SK-N-MC (cell line): ENCODE data around the gene SLC5A9.

Experiments used
- DNase-seq: peaks from one replicate; pipeline ENCODE4 v3.0.0-alpha.2; 2011; ENCODE audit warnings: low read depth, low spot score
- H3K27ac ChIP-seq: fragments of 200-600 bp; sonication (generic); 2 replicates; pipeline ENCODE4 v1.5.1; 2016; ENCODE audit warnings: mixed run types
- H3K36me3 ChIP-seq: fragments of 200-600 bp; sonication (generic); 2 replicates; pipeline ENCODE4 v1.6.1; 2017; ENCODE audit warnings: antibody characterized with exemption, low read length, mixed read lengths; ENCODE audit not compliant: insufficient read depth
- H3K4me3 ChIP-seq: fragments of 200-600 bp; sonication (generic); 2 replicates; pipeline ENCODE4 v1.5.1; 2016
- H3K9ac ChIP-seq: fragments of 200-600 bp; sonication (generic); 2 replicates; pipeline ENCODE4 v1.8.0; 2017; ENCODE audit warnings: mixed run types, mixed read lengths; ENCODE audit not compliant: insufficient read length
- H3K9me3 ChIP-seq: fragments of 200-600 bp; sonication (generic); 2 replicates; pipeline ENCODE4 v1.6.1; 2017; ENCODE audit warnings: low read depth, mild to moderate bottlenecking, antibody characterized with exemption, low read length, moderate library complexity, mixed read lengths
- EZH2 ChIP-seq: fragments of 200-600 bp; sonication (generic); IDR thresholded peaks from one replicate; pipeline ENCODE4 v1.6.1; 2017; ENCODE audit warnings: antibody characterized with exemption
- FOXP2 ChIP-seq: optimal IDR thresholded peaks from 2 replicates; pipeline ENCODE3; 2011; ENCODE audit warnings: mild to moderate bottlenecking, moderate library complexity; ENCODE audit not compliant: insufficient read depth; ENCODE audit errors: extremely low read length, control extremely low read depth
- POLR2AphosphoS5 ChIP-seq: IDR thresholded peaks from 2 replicates; pipeline ENCODE4 v1.6.1; 2012; ENCODE audit warnings: mild to moderate bottlenecking, low read depth, low read length, borderline replicate concordance

Gene SLC5A9

DNA sequence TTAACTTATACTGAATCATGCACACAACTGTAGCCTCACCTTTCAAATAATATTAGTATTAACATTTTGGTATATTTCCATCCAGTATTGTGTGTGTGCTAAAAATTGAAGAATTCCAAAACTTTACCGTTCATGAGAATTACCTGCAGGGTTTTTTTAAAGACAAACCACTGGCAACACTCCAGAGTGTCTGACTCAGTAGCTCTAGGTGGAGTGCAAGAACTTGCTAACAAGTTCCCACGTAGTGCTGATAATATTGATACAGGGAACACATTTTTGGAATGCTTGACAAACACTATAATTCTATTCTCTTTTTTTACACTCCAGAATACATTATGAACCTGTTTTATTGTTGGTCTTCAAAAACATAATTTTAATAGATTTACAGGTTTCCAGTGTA, 27.7 kb upstream of the SLC5A9 start:
- Histone ChIP-seq H3K4me3 (no peak overlapping the region), H3K36me3 (no peaks in the 10 kb centered on the region), H3K9me3 (no peaks in the 10 kb centered on the region), H3K27ac (no peak overlapping the region), H3K9ac (no peak overlapping the region)
- DNase-seq, result no peak
- TF ChIP-seq FOXP2 (no peak), EZH2 (no peak), POLR2AphosphoS5 (no peak)

DNA sequence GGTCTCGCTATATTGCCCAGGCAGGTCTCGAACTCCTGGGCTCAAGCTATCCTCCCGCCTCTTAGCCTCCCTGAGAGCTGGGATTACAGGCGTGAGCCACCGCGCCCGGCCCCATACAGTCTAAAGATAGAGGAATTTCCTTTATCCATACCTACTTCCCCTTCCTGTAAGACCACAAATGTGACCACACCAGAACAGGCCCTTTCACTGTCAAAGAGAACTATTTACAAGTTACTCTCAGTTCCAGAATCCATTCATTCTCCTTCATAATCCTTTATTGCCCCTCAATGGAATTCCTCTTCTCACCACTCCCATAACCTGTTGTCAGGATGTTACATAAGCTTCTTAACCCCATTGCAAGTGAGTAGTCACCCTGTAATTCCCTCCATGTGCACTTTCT, 26.3 kb upstream of the SLC5A9 start:
- no peak overlapping the region for H3K27ac ChIP-seq
- DNase-seq, result no peak
- H3K9me3 ChIP-seq, result no peaks in the 10 kb centered on the region
- TF ChIP-seq FOXP2 (no peak), EZH2 (no peak), POLR2AphosphoS5 (no peak)
- H3K9ac ChIP-seq, result no peak overlapping the region
- no peak overlapping the region for H3K4me3 ChIP-seq
- H3K36me3 ChIP-seq, result no peaks in the 10 kb centered on the region

DNA sequence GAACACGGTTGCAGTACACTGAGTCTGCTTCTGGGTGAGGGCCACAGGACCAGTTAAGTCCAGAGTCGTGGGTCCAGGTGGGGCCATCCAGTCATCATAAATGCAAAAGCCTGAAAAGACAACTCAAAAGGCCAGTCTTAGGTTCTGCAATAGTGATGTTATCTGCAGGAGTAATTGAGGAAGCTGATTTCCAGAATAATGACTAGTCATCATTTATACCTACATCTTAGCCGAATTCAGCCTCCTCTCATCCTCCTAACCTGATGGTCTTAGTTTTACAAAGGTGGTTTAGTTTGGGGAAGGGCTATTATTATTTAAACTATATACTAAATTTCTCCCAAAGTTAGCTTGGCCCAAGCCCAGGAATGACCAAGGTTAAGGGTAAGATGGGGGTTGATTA, 23.5 kb upstream of the SLC5A9 start:
- TF ChIP-seq EZH2 (no peak), FOXP2 (no peak), POLR2AphosphoS5 (no peak)
- Histone ChIP-seq H3K27ac (no peak overlapping the region), H3K9ac (no peak overlapping the region), H3K36me3 (no peaks in the 10 kb centered on the region), H3K4me3 (no peak overlapping the region), H3K9me3 (no peaks in the 10 kb centered on the region)
- DNase-seq, result no peak

DNA sequence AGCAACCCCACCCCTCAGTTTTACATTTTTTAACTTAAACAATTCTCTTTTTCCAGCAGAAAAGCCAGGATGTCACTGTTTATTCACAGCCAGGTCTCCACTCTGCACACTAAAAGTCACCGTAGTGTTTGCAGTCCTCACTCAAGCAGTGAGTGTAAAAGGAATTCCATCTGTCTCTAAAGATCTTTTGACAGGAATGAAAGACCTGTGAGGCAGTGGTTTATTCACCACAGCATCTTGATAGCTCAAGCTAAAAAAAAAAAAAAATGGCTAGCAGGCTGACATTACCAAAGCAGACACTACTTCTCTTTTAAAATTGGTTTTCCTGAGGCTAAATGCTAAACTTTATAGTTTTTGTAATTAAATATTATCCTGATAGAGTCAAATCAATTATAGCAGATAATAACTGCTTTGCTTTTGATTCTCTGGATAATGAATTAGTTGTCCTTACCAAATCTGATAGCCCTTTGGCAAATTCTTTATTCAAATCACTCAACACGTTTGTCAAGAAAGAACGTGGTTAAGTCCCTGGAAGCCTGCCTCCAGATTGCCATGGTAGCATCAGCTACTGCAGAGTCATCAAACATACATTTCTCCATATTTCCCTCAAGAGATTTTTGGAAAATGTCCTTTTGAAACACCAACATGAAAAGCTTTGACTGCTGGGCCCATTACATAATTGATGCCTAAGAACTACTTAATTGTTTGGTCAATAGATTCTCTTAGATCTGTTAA, 22.2 kb upstream of the SLC5A9 start:
- no peak for DNase-seq
- Histone ChIP-seq H3K4me3 (no peak overlapping the region), H3K9ac (no peak overlapping the region), H3K36me3 (no peaks in the 10 kb centered on the region), H3K27ac (no peak overlapping the region), H3K9me3 (no peaks in the 10 kb centered on the region)
- TF ChIP-seq EZH2 (no peak), FOXP2 (no peak), POLR2AphosphoS5 (no peak)

DNA sequence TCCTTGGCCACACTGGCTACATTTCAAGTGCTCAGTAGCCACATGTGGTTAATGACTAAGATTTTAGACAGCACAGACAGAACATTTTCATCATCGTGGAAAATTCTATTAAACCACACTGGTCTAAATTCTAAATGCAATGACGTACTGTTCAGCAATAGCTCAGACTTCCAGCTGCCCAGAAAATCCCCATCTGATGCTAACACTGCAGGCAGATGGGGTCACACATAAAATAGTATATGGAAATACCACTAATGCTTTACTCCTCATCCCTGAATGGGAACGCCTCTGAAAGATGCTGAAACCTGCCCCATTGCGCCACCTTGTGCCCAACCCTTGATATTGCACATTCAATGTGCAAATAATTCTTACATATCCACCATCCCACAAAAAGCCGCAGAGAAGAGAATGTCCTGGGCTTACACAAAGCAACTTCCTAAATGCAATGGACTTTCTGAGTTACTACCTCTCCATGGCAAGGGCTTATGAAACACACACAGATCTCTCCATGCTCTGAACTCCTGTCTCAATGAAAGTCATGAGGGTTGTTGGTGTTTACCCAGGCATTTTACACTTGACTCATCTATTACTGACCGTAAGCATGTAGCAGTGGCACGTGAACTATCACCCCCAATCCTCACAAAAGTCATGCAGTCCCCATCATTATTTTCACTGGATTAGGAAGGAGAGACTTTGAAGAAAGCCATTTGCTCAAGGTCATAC, 20.3 kb upstream of the SLC5A9 start:
- Histone ChIP-seq H3K9me3 (no peaks in the 10 kb centered on the region), H3K27ac (no peak overlapping the region), H3K36me3 (no peaks in the 10 kb centered on the region), H3K9ac (no peak overlapping the region), H3K4me3 (no peak overlapping the region)
- DNase-seq, result peak; percentile 30
- TF ChIP-seq FOXP2 (no peak), POLR2AphosphoS5 (no peak), EZH2 (no peak)

DNA sequence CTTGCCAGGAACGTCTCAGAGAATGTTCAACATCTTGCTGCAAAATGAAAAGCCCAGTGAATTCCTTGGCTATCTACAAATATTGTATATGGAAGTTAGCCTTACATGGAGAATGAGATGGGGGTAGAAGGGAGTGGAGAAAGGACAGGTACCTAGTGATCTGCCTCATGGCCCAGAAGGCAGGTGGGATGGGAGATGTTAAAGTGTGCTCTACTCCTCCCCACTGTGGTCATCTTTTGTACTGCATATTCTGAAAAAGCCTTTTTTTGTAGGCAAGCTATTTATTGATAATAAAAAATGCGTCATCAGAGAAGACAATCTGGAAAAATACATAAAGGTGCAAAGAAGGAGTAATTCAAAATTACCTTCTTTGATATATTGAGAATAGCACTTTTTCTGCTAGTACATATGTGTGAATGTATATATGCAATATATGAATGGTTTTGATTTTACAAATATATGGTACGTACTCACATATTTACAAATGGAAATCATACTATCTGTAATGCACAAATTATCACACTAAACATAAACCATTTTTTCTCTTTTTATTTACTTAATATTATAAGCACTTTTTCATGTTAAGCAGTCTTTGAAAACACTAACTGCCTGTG, 19.1 kb upstream of the SLC5A9 start:
- Histone ChIP-seq H3K27ac (no peak overlapping the region), H3K4me3 (no peak overlapping the region), H3K9ac (no peak overlapping the region), H3K9me3 (no peaks in the 10 kb centered on the region), H3K36me3 (no peaks in the 10 kb centered on the region)
- DNase-seq, result no peak
- no peak for TF ChIP-seq EZH2
- TF ChIP-seq FOXP2, result no peak
- TF ChIP-seq POLR2AphosphoS5, result no peak

DNA sequence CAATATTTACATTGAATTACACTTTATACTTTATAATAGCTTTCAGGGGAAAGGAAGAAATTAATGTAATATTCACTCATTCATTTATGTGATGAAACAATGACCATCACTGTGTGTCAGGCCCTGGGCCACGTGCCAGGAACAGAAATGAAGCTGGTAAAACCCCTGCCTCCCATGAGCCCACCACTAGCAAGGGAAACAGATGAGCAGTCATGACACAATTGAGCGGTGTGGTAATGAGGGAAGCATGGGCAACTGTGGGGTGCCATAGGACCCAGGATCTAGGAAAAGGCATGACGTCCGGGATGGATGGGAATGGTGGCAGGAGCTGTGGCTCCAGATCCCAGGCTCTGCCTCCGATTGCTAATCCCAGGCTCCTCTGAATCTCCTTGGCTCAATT, 17.0 kb upstream of the SLC5A9 start:
- H3K9ac ChIP-seq, result no peak overlapping the region
- no peak for TF ChIP-seq EZH2
- TF ChIP-seq POLR2AphosphoS5, result no peak
- no peak for TF ChIP-seq FOXP2
- no peak overlapping the region for H3K27ac ChIP-seq

DNA sequence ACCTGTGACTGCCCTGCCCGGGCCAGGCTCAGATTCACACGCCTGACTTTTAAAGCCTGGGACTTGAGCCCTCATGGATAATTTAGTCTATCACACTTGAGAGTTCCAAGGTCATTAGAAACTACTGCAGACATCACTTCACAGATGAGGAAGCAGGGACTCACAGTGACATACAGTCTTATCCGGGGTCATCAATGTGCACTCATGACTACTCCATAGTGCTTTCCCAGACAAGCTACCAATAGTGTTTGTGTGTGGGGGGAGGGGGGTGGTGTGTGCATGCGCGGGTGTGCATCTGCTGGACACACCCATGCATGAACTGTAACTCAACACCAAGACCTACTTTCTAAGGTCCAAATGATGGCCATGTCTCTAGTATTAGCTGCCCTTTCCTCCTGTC, 16.1 kb upstream of the SLC5A9 start:
- H3K27ac ChIP-seq, result no peak overlapping the region
- no peak for TF ChIP-seq POLR2AphosphoS5
- no peak for TF ChIP-seq EZH2
- no peak for TF ChIP-seq FOXP2
- DNase-seq, result no peak
- no peaks in the 10 kb centered on the region for H3K9me3 ChIP-seq
- no peak overlapping the region for H3K4me3 ChIP-seq
- no peak overlapping the region for H3K9ac ChIP-seq
- H3K36me3 ChIP-seq, result no peaks in the 10 kb centered on the region

More for the DNA sequence above, 17.0 kb upstream of the SLC5A9 start:
- Histone ChIP-seq H3K4me3 (no peak overlapping the region), H3K36me3 (no peaks in the 10 kb centered on the region), H3K9me3 (no peaks in the 10 kb centered on the region)
- DNase-seq, result no peak

DNA sequence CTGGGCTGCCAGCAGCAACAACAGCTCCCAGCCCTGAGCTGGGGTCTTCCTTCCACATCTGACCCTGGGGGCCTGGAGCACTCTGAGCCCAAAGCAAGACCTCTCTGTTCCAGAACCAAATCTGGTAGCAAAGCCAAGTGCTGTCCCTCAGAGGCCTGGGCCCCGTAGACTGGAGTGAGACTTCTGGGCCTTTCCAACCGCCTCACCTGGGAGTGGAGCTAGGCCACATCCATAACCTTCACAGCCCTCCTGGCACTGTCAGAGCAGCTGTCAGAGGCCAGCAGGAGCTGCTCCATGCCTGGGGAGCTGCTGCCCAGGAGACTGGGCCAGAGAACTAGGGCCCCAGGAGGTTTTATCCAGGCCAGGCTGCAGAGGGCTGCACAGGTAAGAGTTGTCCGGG, 15.4 kb upstream of the SLC5A9 start:
- Histone ChIP-seq H3K4me3 (no peak overlapping the region), H3K36me3 (no peaks in the 10 kb centered on the region), H3K27ac (no peak overlapping the region), H3K9me3 (no peaks in the 10 kb centered on the region), H3K9ac (no peak overlapping the region)
- TF ChIP-seq POLR2AphosphoS5 (no peak), EZH2 (no peak), FOXP2 (no peak)
- no peak for DNase-seq
